ENCODE results near the gene DLGAP1. TPM values are rescaled to one million over a fixed set of nuclear protein-coding genes. Genes with fewer than 3 reads are reported as not detected.

The DLGAP1 gene
- total and polyA plus RNA-seq, 2 experiments from 2014 or later = 3.1 to 6.5 TPM

- no peaks in the 10 kb centered on the region for H3K79me2 ChIP-seq
- no peaks in the 10 kb centered on the region for H3K4me1 ChIP-seq (ENCODE audit: insufficient read depth)
- no peaks in the 10 kb centered on the region for H4K20me1 ChIP-seq (ENCODE audit: insufficient read depth, poor library complexity, severe bottlenecking)
- no peak overlapping the region for H3K4me2 ChIP-seq
- no peaks in the 10 kb centered on the region for H3K9me2 ChIP-seq (replicated peaks; ENCODE audit: insufficient read depth)
- H3K27me3 ChIP-seq = no peaks in the 10 kb centered on the region
- DNase-seq (ENCODE audit: low spot score) = no peak
- TF ChIP-seq EZH2 (IDR thresholded peaks at IDR 0.05; ENCODE audit: borderline replicate concordance) (no peak), EZH2phosphoT487 (IDR thresholded peaks at IDR 0.05; ENCODE audit: low read depth, severe bottlenecking, unreplicated experiment) (no peak)
- TF ChIP-seq, protein P1, sequence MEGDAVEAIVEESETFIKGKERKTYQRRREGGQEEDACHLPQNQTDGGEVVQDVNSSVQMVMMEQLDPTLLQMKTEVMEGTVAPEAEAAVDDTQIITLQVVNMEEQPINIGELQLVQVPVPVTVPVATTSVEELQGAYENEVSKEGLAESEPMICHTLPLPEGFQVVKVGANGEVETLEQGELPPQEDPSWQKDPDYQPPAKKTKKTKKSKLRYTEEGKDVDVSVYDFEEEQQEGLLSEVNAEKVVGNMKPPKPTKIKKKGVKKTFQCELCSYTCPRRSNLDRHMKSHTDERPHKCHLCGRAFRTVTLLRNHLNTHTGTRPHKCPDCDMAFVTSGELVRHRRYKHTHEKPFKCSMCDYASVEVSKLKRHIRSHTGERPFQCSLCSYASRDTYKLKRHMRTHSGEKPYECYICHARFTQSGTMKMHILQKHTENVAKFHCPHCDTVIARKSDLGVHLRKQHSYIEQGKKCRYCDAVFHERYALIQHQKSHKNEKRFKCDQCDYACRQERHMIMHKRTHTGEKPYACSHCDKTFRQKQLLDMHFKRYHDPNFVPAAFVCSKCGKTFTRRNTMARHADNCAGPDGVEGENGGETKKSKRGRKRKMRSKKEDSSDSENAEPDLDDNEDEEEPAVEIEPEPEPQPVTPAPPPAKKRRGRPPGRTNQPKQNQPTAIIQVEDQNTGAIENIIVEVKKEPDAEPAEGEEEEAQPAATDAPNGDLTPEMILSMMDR (IDR thresholded peaks at IDR 0.05; ENCODE audit: poor library complexity) = no peak
- no peak overlapping the region for H3K4me3 ChIP-seq
- no peaks in the 10 kb centered on the region for H3K9me3 ChIP-seq (ENCODE audit: low read depth)
- H3K36me3 ChIP-seq (replicated peaks; ENCODE audit: insufficient read depth, low read depth) = no peaks in the 10 kb centered on the region
- no peak overlapping the region for H2AFZ ChIP-seq
- WGBS (ENCODE audit: low lambda C conversion rate, missing lambda C conversion rate) = 91% methylated on average over 10 of the region's 10 CpGs
- H3K27ac ChIP-seq = no peak overlapping the region
Observed at GRCh38 chr18:4248686-4249085, 206.4 kb downstream of the DLGAP1 start.

DNA sequence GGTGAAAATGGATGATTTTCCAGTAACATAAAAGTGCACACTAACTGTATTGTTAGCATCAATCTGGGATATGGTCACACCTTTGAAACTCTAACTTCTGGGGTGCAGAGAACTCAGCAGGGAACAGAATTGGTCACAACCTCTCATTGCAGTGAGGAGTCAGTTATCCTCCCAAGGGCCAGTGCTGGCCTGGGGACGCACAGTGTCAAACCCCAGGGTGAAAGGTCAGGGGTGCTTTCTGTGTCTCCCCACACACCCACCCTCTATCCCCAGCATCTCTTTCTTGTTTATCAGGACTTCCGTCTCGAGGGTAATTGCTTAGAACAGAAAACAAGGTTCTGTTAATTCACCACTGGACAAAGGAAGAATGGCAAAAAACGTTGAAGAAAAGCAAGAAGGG, 208.7 kb downstream of the DLGAP1 start:
- Histone ChIP-seq H3K9me2 (replicated peaks; ENCODE audit: insufficient read depth) (no peaks in the 10 kb centered on the region), H3K4me2 (no peak overlapping the region), H3K27me3 (no peaks in the 10 kb centered on the region), H3K9me3 (ENCODE audit: low read depth) (no peaks in the 10 kb centered on the region), H3K36me3 (replicated peaks; ENCODE audit: insufficient read depth, low read depth) (no peaks in the 10 kb centered on the region), H3K79me2 (no peaks in the 10 kb centered on the region), H4K20me1 (ENCODE audit: insufficient read depth, poor library complexity, severe bottlenecking) (no peaks in the 10 kb centered on the region), H3K4me3 (no peak overlapping the region), H2AFZ (no peak overlapping the region), H3K4me1 (ENCODE audit: insufficient read depth) (no peaks in the 10 kb centered on the region), H3K27ac (no peak overlapping the region)
- no peak for DNase-seq (ENCODE audit: low spot score)
- 76% methylated on average over 4 of the region's 4 CpGs for WGBS (ENCODE audit: low lambda C conversion rate, missing lambda C conversion rate)
- no peak for TF ChIP-seq EZH2phosphoT487 (IDR thresholded peaks at IDR 0.05; ENCODE audit: low read depth, severe bottlenecking, unreplicated experiment)
- TF ChIP-seq EZH2 (IDR thresholded peaks at IDR 0.05; ENCODE audit: borderline replicate concordance) = no peak
- TF ChIP-seq, protein P1 (IDR thresholded peaks at IDR 0.05; ENCODE audit: poor library complexity) = no peak

DNA sequence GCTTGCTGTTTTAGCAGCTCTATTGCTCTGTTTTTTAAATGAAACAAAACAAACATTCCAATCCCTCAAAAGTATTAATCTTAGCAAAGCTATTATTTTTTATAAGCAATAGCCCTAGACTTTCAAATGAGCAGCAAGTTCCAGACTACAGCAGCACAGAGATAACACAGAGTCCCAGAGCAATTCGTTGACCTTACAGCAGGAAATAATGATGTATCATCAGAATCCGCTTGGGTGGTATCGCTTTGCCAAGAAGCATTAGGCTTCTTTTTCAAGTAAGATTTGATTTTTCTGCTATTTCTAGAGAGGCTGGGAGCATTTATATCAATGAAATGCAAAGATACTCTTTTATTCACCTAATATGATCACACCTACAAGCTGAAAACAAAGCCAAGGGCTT, 209.7 kb downstream of the DLGAP1 start:
- Histone ChIP-seq H3K79me2 (no peaks in the 10 kb centered on the region), H3K4me1 (ENCODE audit: insufficient read depth) (no peaks in the 10 kb centered on the region), H3K4me3 (no peak overlapping the region), H3K36me3 (replicated peaks; ENCODE audit: insufficient read depth, low read depth) (no peaks in the 10 kb centered on the region), H3K9me2 (replicated peaks; ENCODE audit: insufficient read depth) (no peaks in the 10 kb centered on the region), H3K27ac (no peak overlapping the region), H3K9me3 (ENCODE audit: low read depth) (no peaks in the 10 kb centered on the region), H2AFZ (no peak overlapping the region), H3K4me2 (no peak overlapping the region), H3K27me3 (no peaks in the 10 kb centered on the region), H4K20me1 (ENCODE audit: insufficient read depth, poor library complexity, severe bottlenecking) (no peaks in the 10 kb centered on the region)
- TF ChIP-seq EZH2phosphoT487 (IDR thresholded peaks at IDR 0.05; ENCODE audit: low read depth, severe bottlenecking, unreplicated experiment) (no peak), EZH2 (IDR thresholded peaks at IDR 0.05; ENCODE audit: borderline replicate concordance) (no peak)
- TF ChIP-seq, protein P1 (IDR thresholded peaks at IDR 0.05; ENCODE audit: poor library complexity) = no peak
- WGBS (ENCODE audit: low lambda C conversion rate, missing lambda C conversion rate) = 70% methylated on average over 3 of the region's 3 CpGs
- DNase-seq (ENCODE audit: low spot score) = no peak
